Measurements from ENCODE around the gene GSC2.

Gene GSC2

GRCh38 chr22:19124377-19124776 is 25.7 kb downstream of the GSC2 start:
- no peak overlapping the region for H3K4me3 ChIP-seq (ENCODE audit: low read depth, low read length)
- no peak for TF ChIP-seq CTCF (IDR thresholded peaks at IDR 0.05; ENCODE audit: low read depth, low read length)

- TF ChIP-seq CTCF (IDR thresholded peaks at IDR 0.05; ENCODE audit: low read depth, low read length) = no peak
These were observed 26.2 kb downstream of the GSC2 start for GRCh38 chr22:19123936-19124335.

GRCh38 chr22:19122752-19123492 is 27.2 kb downstream of the GSC2 start:
- TF ChIP-seq CTCF (IDR thresholded peaks at IDR 0.05; ENCODE audit: low read depth, low read length) = no peak

More at GRCh38 chr22:19123936-19124335, 26.2 kb downstream of the GSC2 start:
- H3K4me3 ChIP-seq (ENCODE audit: low read depth, low read length) = no peak overlapping the region

GRCh38 chr22:19122143-19122751 is 27.8 kb downstream of the GSC2 start, which contains the start of gene DGCR2:
Gene DGCR2 (minus strand): TSS chr22:19122412. CDS start chr22:19122206, 206 bp downstream.
- no peak for TF ChIP-seq CTCF (IDR thresholded peaks at IDR 0.05; ENCODE audit: low read depth, low read length)
- peak within 1 kb of the TSS; percentile 90 for H3K4me3 ChIP-seq (ENCODE audit: low read depth, low read length)

More at GRCh38 chr22:19122752-19123492, 27.2 kb downstream of the GSC2 start:
- H3K4me3 ChIP-seq (ENCODE audit: low read depth, low read length) = peak overlapping the region; percentile 56

- peak overlapping the region; percentile 90 for H3K4me3 ChIP-seq (ENCODE audit: low read depth, low read length)
- no peak for TF ChIP-seq CTCF (IDR thresholded peaks at IDR 0.05; ENCODE audit: low read depth, low read length)
These were observed 28.4 kb downstream of the GSC2 start for GRCh38 chr22:19121631-19122142.

- no peak for TF ChIP-seq CTCF (IDR thresholded peaks at IDR 0.05; ENCODE audit: low read depth, low read length)
These were observed 29.1 kb downstream of the GSC2 start for GRCh38 chr22:19120829-19121630.

More at GRCh38 chr22:19120829-19121630, 29.1 kb downstream of the GSC2 start:
- peak overlapping the region; percentile 90 for H3K4me3 ChIP-seq (ENCODE audit: low read depth, low read length)
